Left forelimb (tissue), 1 donor: Measurements from ENCODE around the gene CHD5.

Source experiments
- DNase-seq: peaks from one replicate; pipeline ENCODE4 v3.0.0-alpha.2; 2018; ENCODE audit warnings: low spot score

The CHD5 gene

GRCh38 chr1:6154525-6155319 is 25.4 kb downstream of the CHD5 start:
- no peak for DNase-seq

- DNase-seq = no peak
Measured at GRCh38 chr1:6152882-6153281, 27.2 kb downstream of the CHD5 start.

- no peak for DNase-seq
Measured at GRCh38 chr1:6152181-6152580, 27.9 kb downstream of the CHD5 start.

- DNase-seq = no peak
Measured at GRCh38 chr1:6151291-6151822, 28.8 kb downstream of the CHD5 start.

GRCh38 chr1:6150006-6150938 is 29.8 kb downstream of the CHD5 start:
- no peak for DNase-seq

GRCh38 chr1:6149597-6149996 is 30.5 kb downstream of the CHD5 start:
- DNase-seq = no peak

GRCh38 chr1:6148497-6149241 is 31.5 kb downstream of the CHD5 start:
- DNase-seq = no peak

GRCh38 chr1:6145864-6146410 is 34.2 kb downstream of the CHD5 start:
- no peak for DNase-seq

GRCh38 chr1:6145396-6145750 is 34.7 kb downstream of the CHD5 start:
- DNase-seq = no peak

- DNase-seq = no peak
Measured at GRCh38 chr1:6144647-6145395, 35.3 kb downstream of the CHD5 start.

GRCh38 chr1:6144175-6144574 is 35.9 kb downstream of the CHD5 start:
- DNase-seq = no peak

- DNase-seq = no peak
Measured at GRCh38 chr1:6143395-6143794, 36.7 kb downstream of the CHD5 start.

GRCh38 chr1:6142734-6143133 is 37.4 kb downstream of the CHD5 start:
- no peak for DNase-seq

- DNase-seq = no peak
Measured at GRCh38 chr1:6142036-6142621, 38.0 kb downstream of the CHD5 start.

GRCh38 chr1:6141592-6141991 is 38.5 kb downstream of the CHD5 start:
- no peak for DNase-seq

- no peak for DNase-seq
Measured at GRCh38 chr1:6140413-6140812, 39.7 kb downstream of the CHD5 start.

- no peak for DNase-seq
Measured at GRCh38 chr1:6137758-6138157, 42.4 kb downstream of the CHD5 start.

- DNase-seq = no peak
Measured at GRCh38 chr1:6136516-6137220, 43.5 kb downstream of the CHD5 start.

- DNase-seq = no peak
Measured at GRCh38 chr1:6134741-6135510, 45.2 kb downstream of the CHD5 start.
